HEK293 (cell line): ENCODE data around the gene ARHGEF28.

ENCODE experiments used
- CTCF ChIA-PET: fragments of 350-600 bp; formaldehyde crosslinking; extraction: SDS; loops from one replicate; lab custom pipeline; 2021; ENCODE audit warnings: antibody characterized with exemption; lab: Yijun Ruan, JAX
- POLR2A ChIA-PET: fragments of 300-600 bp; formaldehyde crosslinking; extraction: SDS; loops from one replicate; lab custom pipeline; 2020; ENCODE audit warnings: antibody characterized with exemption, inconsistent platforms; lab: Yijun Ruan, JAX
- H3K27ac ChIP-seq: fragments of 200-500 bp; sonication (Bioruptor generic); 2 replicates; pipeline ENCODE4 v1.5.1; 2014; ENCODE audit warnings: low read depth, low read length, control low read depth, inconsistent platforms; ENCODE audit errors: extremely low read depth
- H3K36me3 ChIP-seq, 2 experiments: fragments of 200-500 bp in 1 of 2; sonication (Bioruptor generic) in 1 of 2; 1 replicate in 1 of 2; 2 replicates in 1 of 2; pipeline ENCODE4 v1.5.1; 2014 to 2017; ENCODE audit warnings: inconsistent platforms in 2 of 2, low read length in 2 of 2; ENCODE audit not compliant: control insufficient read depth in 2 of 2, insufficient read depth in 1 of 2
- H3K4me1 ChIP-seq: fragments of 200-500 bp; sonication (Bioruptor generic); 2 replicates; pipeline ENCODE4 v1.5.1; 2014; ENCODE audit warnings: mild to moderate bottlenecking, low read length, inconsistent platforms; ENCODE audit not compliant: control insufficient read depth, insufficient read depth
- H3K4me3 ChIP-seq: 2 replicates; pipeline ENCODE4 v1.5.1; 2011; ENCODE audit warnings: low read depth, mild to moderate bottlenecking, control low read depth, low read length, moderate library complexity
- H3K9me3 ChIP-seq: fragments of 200-500 bp; sonication (Bioruptor generic); 2 replicates; pipeline ENCODE4 v1.5.1; 2014; ENCODE audit warnings: low read depth, low read length, inconsistent platforms; ENCODE audit not compliant: control insufficient read depth, insufficient read depth
- FEZF1 ChIP-seq: fragments of 450-650 bp; formaldehyde crosslinking; IDR thresholded peaks from 2 replicates; pipeline ENCODE4 v1.5.1; 2016; ENCODE audit warnings: missing biosample characterization, missing genetic modification characterization
- IKZF3 ChIP-seq: fragments of 450-650 bp; IDR thresholded peaks from 2 replicates; pipeline ENCODE4 v1.5.0; 2018; ENCODE audit warnings: missing biosample characterization, mild to moderate bottlenecking, missing genetic modification characterization, moderate library complexity
- KLF10 ChIP-seq: fragments of 450-650 bp; IDR thresholded peaks from 2 replicates; pipeline ENCODE4 v1.5.1; 2018; ENCODE audit warnings: missing biosample characterization, mild to moderate bottlenecking, missing genetic modification characterization
- OSR2 ChIP-seq: fragments of 450-650 bp; formaldehyde crosslinking; IDR thresholded peaks from 2 replicates; pipeline ENCODE4 v1.5.1; 2016; ENCODE audit warnings: missing biosample characterization, missing genetic modification characterization
- OVOL3 ChIP-seq: fragments of 450-650 bp; formaldehyde crosslinking; IDR thresholded peaks from 2 replicates; pipeline ENCODE4 v1.5.1; 2016; ENCODE audit warnings: missing biosample characterization, missing genetic modification characterization
- WT1 ChIP-seq: fragments of 450-650 bp; formaldehyde crosslinking; IDR thresholded peaks from 2 replicates; pipeline ENCODE4 v1.5.1; 2016; ENCODE audit warnings: missing biosample characterization, missing genetic modification characterization
- ZBTB17 ChIP-seq: fragments of 450-650 bp; formaldehyde crosslinking; IDR thresholded peaks from 2 replicates; pipeline ENCODE4 v1.5.1; 2016; ENCODE audit warnings: missing biosample characterization, missing genetic modification characterization
- ZBTB21 ChIP-seq: fragments of 450-650 bp; formaldehyde crosslinking; IDR thresholded peaks from 2 replicates; pipeline ENCODE4 v1.5.1; 2017; ENCODE audit warnings: missing biosample characterization, missing genetic modification characterization
- ZBTB8A ChIP-seq: fragments of 450-650 bp; formaldehyde crosslinking; IDR thresholded peaks from 2 replicates; pipeline ENCODE4 v1.5.1; 2016; ENCODE audit warnings: missing biosample characterization, missing genetic modification characterization
- ZFP37 ChIP-seq: fragments of 450-650 bp; formaldehyde crosslinking; IDR thresholded peaks from 2 replicates; pipeline ENCODE4 v1.5.1; 2016; ENCODE audit warnings: missing biosample characterization, missing genetic modification characterization
- ZNF138 ChIP-seq: fragments of 450-650 bp; formaldehyde crosslinking; IDR thresholded peaks from 2 replicates; pipeline ENCODE4 v1.5.1; 2016; ENCODE audit warnings: missing biosample characterization, missing genetic modification characterization, borderline replicate concordance
- ZNF140 ChIP-seq: fragments of 450-650 bp; formaldehyde crosslinking; IDR thresholded peaks from 2 replicates; pipeline ENCODE4 v1.5.1; 2016; ENCODE audit warnings: missing biosample characterization, missing genetic modification characterization
- ZNF2 ChIP-seq: fragments of 450-650 bp; formaldehyde crosslinking; IDR thresholded peaks from 2 replicates; pipeline ENCODE4 v1.5.1; 2016; ENCODE audit warnings: missing biosample characterization, missing genetic modification characterization
- ZNF274 ChIP-seq, 2 experiments: fragments of 200-500 bp in 1 of 2; fragments of 450-650 bp in 1 of 2; sonication (Bioruptor generic) in 1 of 2; formaldehyde crosslinking in 1 of 2; IDR thresholded peaks; 2 replicates each; pipeline versions ENCODE4 v1.5.1 to v1.6.1; 2014 to 2016; ENCODE audit warnings: borderline replicate concordance in 1 of 2, inconsistent platforms in 1 of 2, low read length in 1 of 2, missing biosample characterization in 1 of 2, missing genetic modification characterization in 1 of 2
- ZNF350 ChIP-seq: fragments of 450-650 bp; formaldehyde crosslinking; IDR thresholded peaks from 2 replicates; pipeline ENCODE4 v1.5.0; 2017; ENCODE audit warnings: missing biosample characterization, mild to moderate bottlenecking, missing genetic modification characterization
- ZNF366 ChIP-seq: fragments of 450-650 bp; formaldehyde crosslinking; conservative IDR thresholded peaks from 2 replicates; pipeline ENCODE4 v1.5.1; 2016; ENCODE audit warnings: missing biosample characterization, missing genetic modification characterization
- ZNF510 ChIP-seq: fragments of 450-650 bp; formaldehyde crosslinking; IDR thresholded peaks from 2 replicates; pipeline ENCODE4 v1.5.1; 2018; ENCODE audit warnings: mild to moderate bottlenecking, missing genetic modification characterization, missing biosample characterization; ENCODE audit not compliant: insufficient replicate concordance
- ZNF549 ChIP-seq: fragments of 450-650 bp; IDR thresholded peaks from 2 replicates; pipeline ENCODE4 v1.5.1; 2018; ENCODE audit warnings: missing biosample characterization, missing genetic modification characterization, mild to moderate bottlenecking, inconsistent platforms, moderate library complexity
- ZNF555 ChIP-seq: fragments of 450-650 bp; formaldehyde crosslinking; conservative IDR thresholded peaks from 2 replicates; pipeline ENCODE4 v1.5.1; 2017; ENCODE audit warnings: missing biosample characterization, mild to moderate bottlenecking, missing genetic modification characterization, inconsistent platforms
- ZNF623 ChIP-seq: fragments of 450-650 bp; formaldehyde crosslinking; IDR thresholded peaks from 2 replicates; pipeline ENCODE4 v1.5.1; 2016; ENCODE audit warnings: missing biosample characterization, missing genetic modification characterization
- ZNF626 ChIP-seq: fragments of 450-650 bp; sonication (Bioruptor Pico); formaldehyde crosslinking; IDR thresholded peaks from 2 replicates; pipeline ENCODE4 v1.5.1; 2018; ENCODE audit warnings: missing biosample characterization, missing genetic modification characterization, inconsistent platforms
- ZXDB ChIP-seq: fragments of 450-650 bp; formaldehyde crosslinking; IDR thresholded peaks from 2 replicates; pipeline ENCODE4 v1.5.1; 2016; ENCODE audit warnings: missing biosample characterization, missing genetic modification characterization
- TF ChIP-seq, protein P1 (sequence below): fragments of 450-650 bp; formaldehyde crosslinking; IDR thresholded peaks from 2 replicates; pipeline ENCODE4 v1.5.1; 2017; ENCODE audit warnings: missing biosample characterization, missing genetic modification characterization
- TF ChIP-seq, protein P2 (sequence below): sonication (generic); formaldehyde crosslinking; IDR thresholded peaks from 2 replicates; pipeline ENCODE4 v1.8.1; 2022; ENCODE audit warnings: mild to moderate bottlenecking, moderate library complexity, missing genetic modification reagents
- TF ChIP-seq, protein P3 (sequence below): fragments of 450-650 bp; formaldehyde crosslinking; IDR thresholded peaks from 2 replicates; pipeline ENCODE4 v1.5.1; 2016; ENCODE audit warnings: missing biosample characterization, missing genetic modification characterization
- TF ChIP-seq, protein P4 (sequence below): fragments of 450-650 bp; formaldehyde crosslinking; IDR thresholded peaks from 2 replicates; pipeline ENCODE4 v1.5.1; 2016; ENCODE audit warnings: missing biosample characterization, missing genetic modification characterization
- TF ChIP-seq, protein P5 (sequence below): fragments of 450-650 bp; formaldehyde crosslinking; IDR thresholded peaks from 2 replicates; pipeline ENCODE4 v1.5.1; 2016; ENCODE audit warnings: missing biosample characterization, missing genetic modification characterization

ARHGEF28 gene

DNA sequence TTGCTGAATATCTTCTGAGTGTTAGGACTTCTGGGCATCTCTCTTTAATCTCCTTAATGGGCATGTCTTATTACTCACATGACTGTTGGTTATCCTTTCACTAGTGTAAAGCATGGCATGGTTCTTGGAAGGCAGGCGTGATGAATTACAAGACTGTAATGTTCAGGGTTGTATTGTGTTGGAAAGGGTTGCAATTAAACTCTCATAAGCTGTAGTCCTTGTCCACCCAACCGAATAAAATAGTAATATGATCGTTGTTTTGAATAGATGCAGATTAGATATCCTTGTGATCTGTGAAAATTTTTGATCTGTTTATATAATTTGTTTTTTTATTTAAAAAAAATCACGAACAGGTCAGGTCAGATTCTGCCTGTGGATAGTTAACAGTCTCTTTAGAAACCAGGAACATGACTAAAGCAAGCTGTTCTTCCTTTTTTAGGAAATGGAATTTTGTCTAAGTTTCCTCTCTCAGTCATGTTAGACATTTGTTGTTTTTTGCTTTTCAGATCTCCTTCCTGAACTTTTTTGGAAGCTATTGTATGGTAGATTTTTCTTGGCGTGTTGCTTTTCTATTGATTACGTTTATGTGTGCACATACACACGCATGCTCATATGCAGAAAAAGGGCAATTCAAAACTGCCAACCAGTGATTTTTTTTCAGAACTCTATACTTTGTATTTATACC is 121.8 kb downstream of the ARHGEF28 start:
- Histone ChIP-seq H3K4me1 (peaks cover 54% of the 10 kb centered on the region), H3K36me3 (no peaks in the 10 kb centered on the region), H3K27ac (no peak overlapping the region; the same call in 1 of the 2 replicates), H3K4me3 (no peak overlapping the region), H3K9me3 (no peaks in the 10 kb centered on the region)
- ChIA-PET CTCF (interaction anchor here (1.5 kb wide), 1 partner anchor 19 kb away, joined by 3 read pairs; no protein-coding TSS in a partner anchor), POLR2A (no interaction called here)
- TF ChIP-seq ZNF2 (peak; percentile 47; the same call in 1 of the 2 replicates), ZNF510 (no peak), ZBTB8A (no peak), ZFP37 (tag by site-specific recombination) (no peak), ZNF623 (tag by site-specific recombination) (no peak), OVOL3 (tag by site-specific recombination) (peak; percentile 65; the same call in 1 of the 2 replicates), ZNF366 (tag by site-specific recombination) (peak; percentile 29; the same call in 1 of the 2 replicates), ZBTB21 (no peak), KLF10 (tag by site-specific recombination) (0 out of 2 replicates have a peak, but pooled peaks have one; percentile 25), ZNF626 (tag by site-specific recombination) (no peak), ZNF350 (tag by site-specific recombination) (no peak), OSR2 (tag by site-specific recombination) (peak; percentile 83), ZNF274 (IDR thresholded peaks at IDR 0.05; ENCODE audit: low read length) (no peak), ZNF274 (tag by site-specific recombination; IDR thresholded peaks at IDR 0.05; ENCODE audit: borderline replicate concordance) (no peak), IKZF3 (0 out of 2 replicates have a peak, but pooled peaks have one; percentile 30), WT1 (tag by site-specific recombination) (peak; percentile 70), ZNF138 (tag by site-specific recombination) (no peak), ZNF549 (tag by site-specific recombination) (no peak), FEZF1 (peak; percentile 70), ZNF140 (tag by site-specific recombination) (no peak), ZBTB17 (tag by site-specific recombination) (peak; percentile 48), ZXDB (tag by site-specific recombination) (peak; percentile 70; the same call in 1 of the 2 replicates), ZNF555 (tag by site-specific recombination) (no peak)
- TF ChIP-seq, protein P1, sequence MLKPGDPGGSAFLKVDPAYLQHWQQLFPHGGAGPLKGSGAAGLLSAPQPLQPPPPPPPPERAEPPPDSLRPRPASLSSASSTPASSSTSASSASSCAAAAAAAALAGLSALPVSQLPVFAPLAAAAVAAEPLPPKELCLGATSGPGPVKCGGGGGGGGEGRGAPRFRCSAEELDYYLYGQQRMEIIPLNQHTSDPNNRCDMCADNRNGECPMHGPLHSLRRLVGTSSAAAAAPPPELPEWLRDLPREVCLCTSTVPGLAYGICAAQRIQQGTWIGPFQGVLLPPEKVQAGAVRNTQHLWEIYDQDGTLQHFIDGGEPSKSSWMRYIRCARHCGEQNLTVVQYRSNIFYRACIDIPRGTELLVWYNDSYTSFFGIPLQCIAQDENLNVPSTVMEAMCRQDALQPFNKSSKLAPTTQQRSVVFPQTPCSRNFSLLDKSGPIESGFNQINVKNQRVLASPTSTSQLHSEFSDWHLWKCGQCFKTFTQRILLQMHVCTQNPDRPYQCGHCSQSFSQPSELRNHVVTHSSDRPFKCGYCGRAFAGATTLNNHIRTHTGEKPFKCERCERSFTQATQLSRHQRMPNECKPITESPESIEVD (tag by site-specific recombination), result peak; percentile 82
- TF ChIP-seq, protein P2, sequence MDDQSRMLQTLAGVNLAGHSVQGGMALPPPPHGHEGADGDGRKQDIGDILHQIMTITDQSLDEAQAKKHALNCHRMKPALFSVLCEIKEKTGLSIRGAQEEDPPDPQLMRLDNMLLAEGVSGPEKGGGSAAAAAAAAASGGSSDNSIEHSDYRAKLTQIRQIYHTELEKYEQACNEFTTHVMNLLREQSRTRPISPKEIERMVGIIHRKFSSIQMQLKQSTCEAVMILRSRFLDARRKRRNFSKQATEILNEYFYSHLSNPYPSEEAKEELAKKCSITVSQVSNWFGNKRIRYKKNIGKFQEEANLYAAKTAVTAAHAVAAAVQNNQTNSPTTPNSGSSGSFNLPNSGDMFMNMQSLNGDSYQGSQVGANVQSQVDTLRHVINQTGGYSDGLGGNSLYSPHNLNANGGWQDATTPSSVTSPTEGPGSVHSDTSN (CRISPR knock-in tag), result no peak
- TF ChIP-seq, protein P3, sequence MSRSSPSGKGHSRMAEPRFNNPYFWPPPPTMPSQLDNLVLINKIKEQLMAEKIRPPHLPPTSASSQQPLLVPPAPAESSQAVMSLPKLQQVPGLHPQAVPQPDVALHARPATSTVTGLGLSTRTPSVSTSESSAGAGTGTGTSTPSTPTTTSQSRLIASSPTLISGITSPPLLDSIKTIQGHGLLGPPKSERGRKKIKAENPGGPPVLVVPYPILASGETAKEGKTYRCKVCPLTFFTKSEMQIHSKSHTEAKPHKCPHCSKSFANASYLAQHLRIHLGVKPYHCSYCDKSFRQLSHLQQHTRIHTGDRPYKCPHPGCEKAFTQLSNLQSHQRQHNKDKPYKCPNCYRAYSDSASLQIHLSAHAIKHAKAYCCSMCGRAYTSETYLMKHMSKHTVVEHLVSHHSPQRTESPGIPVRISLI (tag by site-specific recombination), result peak; percentile 83
- TF ChIP-seq, protein P4, sequence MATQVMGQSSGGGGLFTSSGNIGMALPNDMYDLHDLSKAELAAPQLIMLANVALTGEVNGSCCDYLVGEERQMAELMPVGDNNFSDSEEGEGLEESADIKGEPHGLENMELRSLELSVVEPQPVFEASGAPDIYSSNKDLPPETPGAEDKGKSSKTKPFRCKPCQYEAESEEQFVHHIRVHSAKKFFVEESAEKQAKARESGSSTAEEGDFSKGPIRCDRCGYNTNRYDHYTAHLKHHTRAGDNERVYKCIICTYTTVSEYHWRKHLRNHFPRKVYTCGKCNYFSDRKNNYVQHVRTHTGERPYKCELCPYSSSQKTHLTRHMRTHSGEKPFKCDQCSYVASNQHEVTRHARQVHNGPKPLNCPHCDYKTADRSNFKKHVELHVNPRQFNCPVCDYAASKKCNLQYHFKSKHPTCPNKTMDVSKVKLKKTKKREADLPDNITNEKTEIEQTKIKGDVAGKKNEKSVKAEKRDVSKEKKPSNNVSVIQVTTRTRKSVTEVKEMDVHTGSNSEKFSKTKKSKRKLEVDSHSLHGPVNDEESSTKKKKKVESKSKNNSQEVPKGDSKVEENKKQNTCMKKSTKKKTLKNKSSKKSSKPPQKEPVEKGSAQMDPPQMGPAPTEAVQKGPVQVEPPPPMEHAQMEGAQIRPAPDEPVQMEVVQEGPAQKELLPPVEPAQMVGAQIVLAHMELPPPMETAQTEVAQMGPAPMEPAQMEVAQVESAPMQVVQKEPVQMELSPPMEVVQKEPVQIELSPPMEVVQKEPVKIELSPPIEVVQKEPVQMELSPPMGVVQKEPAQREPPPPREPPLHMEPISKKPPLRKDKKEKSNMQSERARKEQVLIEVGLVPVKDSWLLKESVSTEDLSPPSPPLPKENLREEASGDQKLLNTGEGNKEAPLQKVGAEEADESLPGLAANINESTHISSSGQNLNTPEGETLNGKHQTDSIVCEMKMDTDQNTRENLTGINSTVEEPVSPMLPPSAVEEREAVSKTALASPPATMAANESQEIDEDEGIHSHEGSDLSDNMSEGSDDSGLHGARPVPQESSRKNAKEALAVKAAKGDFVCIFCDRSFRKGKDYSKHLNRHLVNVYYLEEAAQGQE (tag by site-specific recombination), result no peak
- TF ChIP-seq, protein P5, sequence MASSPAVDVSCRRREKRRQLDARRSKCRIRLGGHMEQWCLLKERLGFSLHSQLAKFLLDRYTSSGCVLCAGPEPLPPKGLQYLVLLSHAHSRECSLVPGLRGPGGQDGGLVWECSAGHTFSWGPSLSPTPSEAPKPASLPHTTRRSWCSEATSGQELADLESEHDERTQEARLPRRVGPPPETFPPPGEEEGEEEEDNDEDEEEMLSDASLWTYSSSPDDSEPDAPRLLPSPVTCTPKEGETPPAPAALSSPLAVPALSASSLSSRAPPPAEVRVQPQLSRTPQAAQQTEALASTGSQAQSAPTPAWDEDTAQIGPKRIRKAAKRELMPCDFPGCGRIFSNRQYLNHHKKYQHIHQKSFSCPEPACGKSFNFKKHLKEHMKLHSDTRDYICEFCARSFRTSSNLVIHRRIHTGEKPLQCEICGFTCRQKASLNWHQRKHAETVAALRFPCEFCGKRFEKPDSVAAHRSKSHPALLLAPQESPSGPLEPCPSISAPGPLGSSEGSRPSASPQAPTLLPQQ (tag by site-specific recombination), result no peak
